GM18870 (cell line): ENCODE measurements around the gene NPAS2.

Source experiments
- ATAC-seq: cut with Tn5 transposase; IDR thresholded peaks from one replicate; pipeline ENCODE4 v1.9.1; 2021; ENCODE audit warnings: moderate library complexity; ENCODE audit not compliant: unreplicated experiment

NPAS2 gene

DNA sequence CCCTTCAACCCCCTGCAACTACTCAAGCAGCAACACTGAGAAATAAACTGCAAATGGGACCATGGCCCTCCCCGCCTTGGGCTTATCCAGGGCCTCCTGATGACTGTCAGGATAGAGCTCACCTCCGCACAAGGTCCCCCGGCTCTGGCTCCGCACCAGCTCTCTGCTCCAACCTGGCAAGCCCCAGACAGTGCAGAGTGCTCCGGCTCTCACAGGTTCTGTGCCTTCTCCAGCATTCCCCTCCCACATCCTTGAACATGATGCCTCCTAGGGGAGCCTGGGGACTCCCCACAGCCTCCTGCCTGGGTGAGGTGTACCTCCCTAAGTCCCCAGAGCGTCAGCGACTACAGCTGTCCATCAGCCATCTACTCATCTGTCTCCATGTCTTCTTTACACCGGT is 26.7 kb upstream of the NPAS2 start:
- ATAC-seq: no peak

DNA sequence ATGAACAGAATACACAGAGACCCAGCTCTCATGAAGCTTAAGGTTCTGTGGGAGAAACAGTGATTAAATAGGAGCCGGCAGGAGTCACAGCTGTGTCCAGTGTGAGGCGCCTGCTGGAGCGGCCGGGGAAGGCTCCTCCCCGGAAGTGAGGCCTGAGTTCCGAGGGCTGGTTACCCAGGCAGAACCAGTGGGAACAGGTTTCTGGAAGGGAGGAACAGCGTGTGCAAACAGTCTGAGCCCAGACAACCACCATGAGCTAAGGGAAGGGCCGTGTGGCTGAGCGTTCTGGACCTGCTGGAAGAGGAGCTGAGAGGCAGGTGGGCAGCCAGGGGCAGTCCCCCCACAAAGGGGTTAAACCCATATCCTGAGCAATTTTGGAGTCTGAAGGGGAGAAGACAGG is 26.0 kb upstream of the NPAS2 start:
- ATAC-seq: no peak

DNA sequence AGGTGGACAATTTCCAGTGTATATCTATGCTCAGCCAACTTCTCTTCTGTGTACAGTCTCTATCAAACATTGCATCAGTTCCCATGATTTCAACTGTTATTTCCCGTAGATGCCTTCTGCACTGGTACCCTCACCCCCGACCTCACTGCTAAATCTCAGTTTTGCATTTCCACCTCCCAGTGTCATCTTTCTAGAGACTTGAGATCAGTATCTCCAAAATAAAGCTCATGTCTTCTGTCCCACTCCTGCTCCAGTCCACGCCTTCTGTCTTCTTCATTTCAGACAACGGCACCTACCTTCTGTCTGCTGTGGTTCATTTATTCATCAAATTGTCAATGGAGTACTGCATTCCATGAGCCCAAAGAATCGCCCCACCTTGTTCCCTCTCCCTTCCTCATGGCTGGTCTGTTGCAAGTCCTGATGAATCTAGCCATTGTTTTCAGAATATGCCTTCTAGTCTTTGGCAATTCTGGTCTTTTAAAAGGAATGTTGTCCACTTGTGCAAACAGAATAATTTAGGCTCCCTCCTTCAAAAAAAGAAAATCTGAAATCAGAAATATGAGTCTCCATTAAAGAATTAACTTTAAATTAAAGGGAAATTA is 23.3 kb upstream of the NPAS2 start:
- ATAC-seq: no peak

DNA sequence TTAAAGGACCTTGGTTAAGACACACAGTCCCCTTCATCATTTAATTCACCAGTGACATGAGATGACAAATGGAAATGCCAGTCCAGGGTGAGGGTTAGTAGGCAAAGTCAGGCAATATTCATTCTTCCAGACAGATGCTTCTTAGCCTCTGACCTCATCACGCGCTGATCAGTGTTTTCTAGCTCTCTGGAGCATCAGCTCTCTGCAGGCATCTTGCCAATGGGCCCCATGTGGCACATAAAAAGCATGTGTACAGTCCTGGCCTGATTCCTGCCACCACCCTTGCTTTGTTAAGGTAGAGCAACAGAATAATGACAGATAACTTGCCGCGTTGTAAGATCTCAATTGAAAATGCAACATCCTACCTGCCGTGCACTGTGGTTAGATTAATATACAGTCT is 20.3 kb upstream of the NPAS2 start:
- no peak for ATAC-seq

DNA sequence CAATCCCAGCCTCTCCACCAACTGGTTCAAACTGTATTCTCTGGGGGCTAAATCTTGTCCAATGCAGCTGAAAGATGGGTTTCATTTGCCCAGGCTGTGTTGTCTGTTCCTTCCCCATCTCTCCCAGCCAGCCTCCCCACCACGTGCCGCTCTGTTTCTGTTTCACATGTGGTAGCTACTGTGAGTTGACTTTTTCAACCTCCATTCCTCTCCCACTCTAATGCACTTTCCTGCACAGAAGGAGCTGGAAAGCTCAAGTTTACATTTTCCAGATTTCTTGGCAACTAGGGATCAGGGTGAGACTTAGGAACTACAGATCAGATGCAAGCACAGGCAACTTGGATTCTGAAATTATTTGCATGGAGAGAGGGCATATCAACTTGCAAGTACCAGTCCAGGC is 19.0 kb upstream of the NPAS2 start:
- ATAC-seq: no peak

DNA sequence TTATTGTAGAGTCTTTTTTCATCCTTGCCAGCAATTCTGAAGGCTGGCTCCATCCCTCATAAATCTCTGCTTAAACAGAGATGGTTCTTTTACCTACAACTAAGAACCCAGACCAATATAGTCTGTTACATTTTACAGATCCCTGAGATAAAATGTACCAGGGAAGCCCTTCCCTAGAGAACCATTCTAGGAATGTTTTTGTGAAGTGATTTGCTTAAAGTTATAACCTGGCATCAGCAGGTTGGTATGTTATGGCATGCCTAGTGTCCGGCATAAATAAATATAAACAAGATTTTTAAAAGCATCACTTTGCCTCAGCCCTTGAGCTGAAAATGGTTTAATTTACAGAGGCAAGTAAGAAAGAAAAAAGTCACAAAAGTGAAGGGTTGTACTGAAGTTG is 18.5 kb upstream of the NPAS2 start:
- ATAC-seq: no peak

DNA sequence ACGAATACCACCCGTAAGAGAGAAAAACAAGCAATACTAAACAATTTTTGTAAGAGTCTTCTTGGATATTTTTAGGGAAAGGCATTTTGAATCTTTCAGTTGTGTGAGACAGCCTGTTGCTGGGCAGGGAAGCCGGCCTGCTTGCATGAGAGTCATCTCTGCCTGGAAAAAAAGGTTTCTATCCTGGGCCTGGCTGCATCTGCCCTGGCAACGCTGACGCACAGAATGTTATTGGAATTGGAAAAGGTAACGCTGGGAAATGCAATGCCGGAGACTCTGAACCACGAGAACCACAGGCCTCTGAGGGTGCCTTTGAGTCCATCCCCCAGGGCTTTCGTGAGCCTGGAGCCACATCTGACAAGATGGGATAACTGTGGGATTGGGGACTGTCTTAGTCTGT is 17.9 kb upstream of the NPAS2 start:
- no peak for ATAC-seq

DNA sequence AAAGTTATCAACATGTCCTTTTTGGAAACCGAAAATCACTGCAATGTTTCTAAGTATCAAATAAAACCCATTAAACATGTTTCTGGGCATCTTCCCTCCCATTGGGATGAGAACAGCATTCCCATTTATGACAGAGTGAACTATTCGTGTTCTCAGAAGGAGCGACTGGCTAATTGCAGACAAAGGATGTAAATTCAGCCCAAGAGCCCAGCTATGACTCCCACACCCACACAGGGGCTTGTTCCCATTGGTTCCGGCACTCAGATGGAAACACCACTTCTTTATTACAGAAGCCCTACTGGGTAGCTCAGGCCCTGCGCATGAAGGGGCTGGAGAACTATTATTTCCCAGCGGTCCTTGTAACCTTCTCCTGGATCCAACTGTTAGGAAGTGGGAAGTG is 16.6 kb upstream of the NPAS2 start:
- no peak for ATAC-seq

DNA sequence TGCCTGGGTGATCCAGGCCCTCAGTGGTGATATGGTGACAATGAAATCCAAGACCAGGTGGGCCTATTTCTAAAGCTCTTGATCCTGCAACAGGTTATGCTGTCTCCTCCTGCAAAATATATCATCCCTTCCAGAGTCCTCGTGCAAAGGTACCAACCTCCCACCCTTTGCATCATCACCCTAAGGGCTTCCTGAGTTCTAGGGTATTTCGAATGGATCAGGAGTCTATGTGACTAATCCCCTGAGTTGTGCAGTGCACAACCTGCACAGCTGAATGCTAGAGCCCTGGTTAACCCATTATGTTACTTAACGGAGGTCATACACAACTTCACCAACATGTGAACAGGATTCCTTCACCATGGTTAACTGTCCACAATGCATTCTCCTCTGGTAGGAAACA is 13.4 kb upstream of the NPAS2 start:
- ATAC-seq: no peak

DNA sequence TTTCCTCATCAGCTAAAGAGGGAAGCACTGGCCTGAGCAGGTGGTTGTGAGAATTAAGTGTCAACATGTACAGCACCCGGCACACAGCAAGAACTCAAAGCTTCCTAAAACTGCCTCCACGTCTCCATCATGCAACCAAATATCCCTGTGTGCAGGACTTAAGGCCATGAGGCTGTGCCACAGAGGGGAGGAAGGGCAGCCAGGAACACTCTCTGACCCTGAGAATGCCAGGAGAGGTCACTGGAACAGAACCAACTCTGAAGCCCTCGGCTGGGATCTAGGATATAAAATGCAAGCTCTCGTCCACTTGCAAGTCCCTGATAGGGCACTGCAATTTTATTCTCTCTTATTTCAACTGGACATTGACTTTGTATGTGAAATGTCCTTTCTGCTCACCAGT is 12.2 kb upstream of the NPAS2 start:
- no peak for ATAC-seq

DNA sequence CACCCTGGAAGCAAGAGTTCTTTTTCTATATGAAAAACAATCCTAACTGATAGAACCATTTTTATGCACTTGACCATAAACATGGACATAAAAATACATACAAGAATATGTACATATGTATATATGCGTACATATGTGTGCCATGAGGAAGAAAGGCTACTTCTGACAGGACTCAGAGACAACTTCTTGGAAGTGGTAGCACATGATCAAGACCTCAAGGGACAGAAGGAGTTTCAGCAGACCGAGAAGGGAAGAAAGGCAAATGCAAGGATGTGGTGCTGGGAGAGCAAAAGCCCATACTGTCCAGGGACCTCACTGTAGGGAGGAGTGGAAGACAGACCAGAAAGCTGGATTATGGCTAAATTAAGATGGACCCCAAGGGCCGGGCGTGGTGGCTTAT is 11.4 kb upstream of the NPAS2 start:
- no peak for ATAC-seq

DNA sequence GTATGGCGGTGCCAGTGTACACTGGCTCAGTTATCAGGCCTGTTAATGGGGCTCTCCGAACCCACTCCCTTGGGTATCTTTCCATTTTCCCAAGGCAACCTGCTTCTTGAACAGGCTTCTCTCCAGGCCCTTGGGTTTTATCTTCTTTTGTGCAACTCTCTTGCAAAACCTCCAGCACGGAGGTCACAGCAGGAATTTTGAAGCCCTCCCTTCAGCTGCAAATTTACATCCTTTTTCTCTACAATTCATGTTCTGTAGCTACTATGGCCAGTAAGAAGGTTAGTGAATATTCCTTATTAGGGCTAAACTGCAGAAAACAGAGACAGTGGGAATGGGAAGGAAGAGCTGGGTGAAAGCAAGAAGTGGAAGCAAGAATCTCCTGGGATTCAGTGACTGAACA is 10.4 kb upstream of the NPAS2 start:
- ATAC-seq: no peak

DNA sequence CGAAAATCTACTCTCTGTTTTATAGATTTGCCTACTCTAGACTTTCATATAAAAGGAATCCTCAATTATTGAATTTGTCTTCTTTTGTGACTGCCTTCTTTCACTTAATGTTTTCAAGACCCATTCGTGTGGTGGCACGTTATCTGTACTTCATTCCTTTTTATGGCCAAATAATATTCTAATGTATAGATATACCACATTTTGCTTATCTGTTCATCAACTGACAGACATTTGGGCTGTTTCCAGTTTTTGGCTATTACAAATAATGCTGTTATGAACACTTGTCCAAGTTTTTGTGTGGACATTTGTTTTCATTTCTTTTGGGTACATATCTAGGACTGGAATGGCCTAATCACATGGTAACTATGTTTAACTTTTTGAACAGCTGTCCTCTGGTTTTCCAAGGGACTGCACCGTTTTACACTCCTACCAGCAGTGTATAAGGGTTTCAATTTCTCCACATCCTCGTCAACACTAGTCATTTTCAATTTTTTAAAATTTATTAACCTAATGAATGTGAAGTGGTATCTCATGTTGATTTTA is 9.3 kb upstream of the NPAS2 start:
- no peak for ATAC-seq

DNA sequence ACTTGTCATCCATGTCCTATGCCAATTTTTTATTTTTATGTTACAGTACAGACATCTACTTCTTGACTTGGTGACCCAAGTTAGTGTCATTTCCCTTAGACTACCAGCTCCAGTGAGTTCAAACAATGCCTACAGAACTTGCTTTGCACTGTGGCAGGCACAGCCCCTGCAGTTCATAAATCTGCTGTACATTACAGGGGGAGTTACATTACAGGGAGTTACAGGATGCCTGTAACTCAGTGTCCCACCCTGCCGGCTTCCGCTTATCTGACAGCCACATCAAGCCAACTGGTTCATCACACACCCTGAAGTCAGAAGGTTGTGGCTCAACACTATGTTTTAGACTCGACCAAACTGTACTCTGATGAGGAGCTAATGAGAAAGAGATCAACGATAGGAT is 7.8 kb upstream of the NPAS2 start:
- no peak for ATAC-seq

DNA sequence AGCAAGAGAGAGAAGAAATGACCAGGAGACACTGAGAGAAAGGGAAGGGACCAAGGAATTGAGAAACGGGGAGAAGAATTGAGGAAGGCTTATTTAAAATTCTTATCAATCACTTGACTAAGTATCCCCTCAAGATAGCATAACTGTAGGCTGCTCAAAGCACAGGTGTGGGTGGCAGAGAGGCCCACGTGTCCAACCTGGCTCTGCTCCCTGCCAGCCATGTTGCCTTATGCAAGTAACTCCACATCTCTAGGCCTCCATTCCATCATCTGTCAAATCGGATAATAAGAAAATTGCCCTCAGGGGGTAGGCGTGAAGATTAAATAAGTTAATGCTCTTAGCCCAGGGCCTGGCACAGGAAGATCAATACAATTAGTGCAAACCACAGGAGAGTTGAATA is 7.4 kb upstream of the NPAS2 start:
- no peak for ATAC-seq

DNA sequence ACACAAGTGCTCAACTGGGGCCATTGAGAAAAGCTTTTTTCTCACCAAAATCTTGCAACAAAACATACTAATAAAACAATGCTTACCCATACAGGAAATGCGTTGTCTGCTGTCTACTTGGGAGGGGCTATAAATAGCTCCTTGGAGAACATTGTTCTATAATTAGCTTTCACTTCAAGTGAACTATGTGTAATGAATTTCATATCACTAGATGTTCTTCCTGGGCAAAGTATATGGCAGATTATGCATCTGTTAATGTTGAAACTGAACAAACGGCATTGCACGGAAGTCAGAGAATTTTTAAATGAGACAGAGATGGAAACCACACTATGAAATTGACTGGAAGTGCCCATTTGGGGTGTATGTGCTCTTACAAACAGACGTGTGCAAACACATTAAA is 6.4 kb upstream of the NPAS2 start:
- ATAC-seq: no peak

DNA sequence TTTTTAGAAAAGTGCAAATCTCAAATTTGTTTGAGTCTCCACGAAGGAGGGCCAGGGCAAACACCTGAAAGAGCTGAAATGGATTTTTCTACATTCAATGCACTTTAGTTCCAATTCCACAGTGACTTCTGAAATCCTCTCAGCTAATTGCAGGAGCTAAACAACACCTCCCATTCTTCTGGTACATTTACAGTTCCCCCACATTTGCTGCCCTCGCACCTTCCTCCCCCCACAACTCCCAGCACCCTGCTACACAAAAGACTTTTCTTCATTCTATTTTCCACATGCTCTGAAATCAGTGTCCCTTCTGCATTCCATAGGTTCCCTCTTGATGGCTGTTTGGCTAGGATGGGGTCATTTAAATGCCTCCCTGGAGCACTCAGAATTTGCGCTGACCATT is 5.9 kb upstream of the NPAS2 start:
- no peak for ATAC-seq

DNA sequence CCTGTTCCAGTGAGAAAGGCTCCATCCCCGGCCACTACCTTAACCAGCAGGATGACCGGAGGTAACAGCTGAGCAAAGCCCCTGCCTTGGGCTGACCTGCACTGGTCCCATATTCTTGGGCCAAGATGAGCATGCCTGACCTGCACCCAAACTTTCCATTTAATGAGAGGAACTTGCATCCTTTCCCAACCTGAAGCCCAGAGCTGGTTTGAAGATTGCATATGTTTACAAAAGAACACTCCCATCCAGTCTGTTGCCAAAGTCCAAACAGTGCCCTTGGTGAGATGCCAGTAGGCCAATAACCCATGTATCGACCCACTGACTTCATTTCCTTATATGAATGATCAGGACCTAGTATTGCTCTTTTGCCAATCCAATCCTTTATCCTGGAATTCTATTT is 5.5 kb upstream of the NPAS2 start:
- no peak for ATAC-seq

DNA sequence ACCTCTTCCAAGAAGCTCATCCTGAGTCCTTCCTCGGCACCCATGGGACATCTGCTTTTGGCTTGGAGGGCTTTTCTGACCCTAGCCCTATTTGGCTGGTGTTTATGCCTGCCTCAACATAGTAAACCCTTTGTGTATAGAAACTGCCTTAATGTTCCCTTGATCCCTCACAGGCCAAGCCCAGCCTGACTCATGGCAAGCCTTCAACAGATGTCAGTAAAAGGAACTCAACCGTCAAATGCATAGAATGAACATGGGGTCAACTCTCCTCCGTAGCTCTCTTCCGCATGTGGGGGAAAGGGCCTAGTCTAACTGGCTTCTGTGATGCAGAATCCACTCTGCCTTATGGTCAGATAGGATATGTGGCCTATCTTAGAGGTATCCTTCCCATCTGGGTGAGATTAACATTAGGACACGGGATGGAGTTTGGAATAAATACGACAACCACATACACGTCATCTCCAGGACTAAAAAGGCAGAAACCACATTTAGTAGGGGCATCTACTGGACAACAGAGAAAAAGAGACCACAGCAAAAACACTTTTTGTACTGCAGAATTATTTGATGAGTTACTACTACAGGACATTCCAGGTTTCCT is 2.5 kb upstream of the NPAS2 start:
- no peak for ATAC-seq

DNA sequence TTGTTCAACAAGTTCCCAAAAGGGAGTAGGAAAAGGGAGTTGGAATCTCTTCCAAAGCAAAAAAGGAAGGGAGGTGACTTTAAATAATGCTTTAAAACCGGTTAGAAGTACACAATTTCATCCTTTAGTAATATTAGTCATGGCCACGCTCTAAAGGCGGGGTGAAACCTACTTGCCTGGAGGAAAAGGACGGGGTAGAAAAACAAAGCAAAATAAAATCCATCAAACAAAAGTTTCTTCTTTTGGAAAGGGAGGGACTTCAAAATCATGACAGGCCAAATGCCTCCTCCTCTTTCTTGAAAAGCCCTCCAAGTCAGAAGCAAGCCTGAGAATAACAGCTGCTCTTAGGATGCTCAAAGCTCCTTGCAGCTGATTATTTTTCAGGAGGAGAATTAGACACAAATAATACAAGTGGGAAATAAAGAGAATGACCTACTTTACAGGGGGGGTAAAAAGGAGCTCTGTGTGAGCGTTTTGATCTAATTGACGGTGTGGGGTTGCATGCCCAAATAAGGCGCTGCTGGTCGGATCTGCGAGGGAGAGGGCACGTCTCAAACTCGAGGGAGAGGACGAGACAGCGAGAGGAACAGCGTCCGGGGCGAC is 1.8 kb upstream of the NPAS2 start:
- ATAC-seq: no peak

DNA sequence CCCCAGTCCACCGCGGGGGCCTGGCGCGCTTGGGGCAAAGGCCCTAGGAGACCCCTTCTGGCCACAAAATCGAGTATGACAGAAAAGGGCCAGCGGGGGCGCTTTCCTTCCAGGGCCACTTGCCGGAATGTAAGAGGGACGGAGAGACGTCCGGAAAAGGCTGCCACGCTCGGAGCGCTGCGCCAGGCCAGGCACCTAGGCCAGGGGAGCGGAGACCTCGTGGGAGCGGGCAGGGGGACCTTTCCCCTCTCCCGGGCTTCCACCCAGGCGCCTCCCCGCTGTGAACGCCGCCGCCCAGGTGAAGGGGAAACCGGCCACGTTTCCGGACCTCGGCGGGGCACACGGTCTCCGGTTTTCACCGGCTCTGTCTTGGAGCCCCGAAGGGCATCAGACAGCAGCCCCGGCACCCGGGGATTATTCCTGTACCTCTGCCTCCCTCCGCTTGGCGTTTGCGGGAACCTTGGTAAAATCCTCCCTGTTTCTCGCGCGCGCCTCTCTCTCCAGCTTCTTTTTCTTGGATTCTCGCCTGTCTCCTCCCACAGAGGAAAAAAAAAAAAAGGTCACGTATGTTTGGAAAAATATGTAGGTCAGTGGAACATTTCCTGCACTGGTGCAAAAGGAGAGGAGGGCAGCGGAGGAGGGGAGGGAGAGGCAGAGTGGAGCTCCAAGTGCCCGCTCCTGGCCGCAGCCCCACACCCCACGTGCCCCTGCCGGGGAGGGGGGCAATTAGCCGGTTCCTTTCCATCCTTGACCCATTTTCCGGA is 1.2 kb upstream of the NPAS2 start:
- ATAC-seq: no peak

DNA sequence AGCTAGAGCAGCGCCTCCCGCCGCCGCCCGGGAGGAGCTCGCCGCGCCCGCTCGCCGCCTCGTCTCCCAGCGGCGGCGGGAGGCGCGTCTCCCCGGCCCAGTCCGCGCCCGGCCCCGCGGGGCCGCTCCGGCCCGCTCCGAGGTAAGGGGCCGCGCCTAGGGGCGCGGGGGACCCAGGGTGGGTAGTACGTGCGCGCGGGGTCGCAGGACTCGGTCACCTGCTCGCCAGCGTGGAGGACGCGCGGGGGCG is 259 bp downstream of the NPAS2 start:
- no peak for ATAC-seq
